KMS-11 (cell line): Measurements from ENCODE around the gene ADGRB3.

Experiments
- H2AFZ ChIP-seq: fragments of 200-600 bp; sonication (generic); 2 replicates; pipeline ENCODE4 v1.6.1; 2016; ENCODE audit warnings: antibody characterized with exemption, mixed run types, low read depth
- H3K27ac ChIP-seq: fragments of 200-600 bp; sonication (generic); 2 replicates; pipeline ENCODE4 v1.6.1; 2016; ENCODE audit warnings: mild to moderate bottlenecking, mixed run types
- H3K27me3 ChIP-seq: fragments of 200-600 bp; sonication (generic); 2 replicates; pipeline ENCODE4 v1.6.1; 2017; ENCODE audit warnings: mild to moderate bottlenecking, low read depth, mixed run types, moderate library complexity; ENCODE audit not compliant: insufficient read depth
- H3K36me3 ChIP-seq: fragments of 200-600 bp; sonication (generic); 2 replicates; pipeline ENCODE4 v1.6.1; 2017; ENCODE audit warnings: mild to moderate bottlenecking, mixed run types; ENCODE audit not compliant: insufficient read depth
- H3K4me1 ChIP-seq: fragments of 200-600 bp; sonication (generic); 2 replicates; pipeline ENCODE4 v1.6.1; 2016; ENCODE audit warnings: mild to moderate bottlenecking, low read depth, mixed run types; ENCODE audit not compliant: poor library complexity, severe bottlenecking
- H3K4me2 ChIP-seq: fragments of 200-600 bp; sonication (generic); 2 replicates; pipeline ENCODE4 v1.7.0; 2016; ENCODE audit warnings: mild to moderate bottlenecking, mixed run types
- H3K4me3 ChIP-seq: fragments of 200-600 bp; sonication (generic); IDR thresholded peaks from 2 replicates; pipeline ENCODE4 v1.6.1; 2017; ENCODE audit warnings: low read depth, low read length, mixed read lengths; ENCODE audit not compliant: insufficient read depth
- H3K79me2 ChIP-seq: fragments of 200-600 bp; sonication (generic); 2 replicates; pipeline ENCODE4 v1.6.1; 2016; ENCODE audit warnings: low read depth, mixed run types; ENCODE audit not compliant: insufficient read depth
- H3K9ac ChIP-seq: fragments of 200-600 bp; sonication (generic); 2 replicates; pipeline ENCODE4 v1.6.1; 2016; ENCODE audit warnings: mild to moderate bottlenecking, mixed run types
- H4K20me1 ChIP-seq: fragments of 200-600 bp; sonication (generic); 2 replicates; pipeline ENCODE4 v1.6.1; 2016; ENCODE audit warnings: mild to moderate bottlenecking, mixed run types; ENCODE audit not compliant: insufficient read depth
- TF ChIP-seq, protein P1 (sequence below): fragments of 200-600 bp; sonication (generic); conservative IDR thresholded peaks from 2 replicates; pipeline ENCODE4 v1.6.1; 2017; ENCODE audit warnings: low read depth, mild to moderate bottlenecking, antibody characterized with exemption, low read length, moderate library complexity, mixed read lengths

The ADGRB3 gene

DNA sequence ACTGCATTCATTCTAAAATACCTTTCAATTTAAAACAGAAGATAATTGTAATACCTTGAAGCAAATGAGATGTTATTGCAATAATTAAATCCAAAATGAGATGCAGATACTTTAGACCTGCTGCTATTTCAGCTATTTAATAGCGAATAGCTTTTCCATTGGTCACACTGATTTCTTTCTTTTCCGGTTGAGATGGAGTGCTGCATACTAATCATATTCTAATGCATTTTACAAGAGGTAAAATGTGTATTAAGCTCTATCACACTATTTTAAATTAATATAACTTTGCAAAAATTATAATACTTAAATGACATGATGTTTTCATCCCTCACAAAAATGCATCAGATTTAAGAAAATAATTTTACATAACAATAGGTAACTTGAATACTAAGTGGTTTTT lies 74.0 kb downstream of the ADGRB3 start:
- H3K4me2 ChIP-seq, result no peak overlapping the region
- no peak overlapping the region for H3K27ac ChIP-seq
- no peaks in the 10 kb centered on the region for H3K79me2 ChIP-seq
- no peaks in the 10 kb centered on the region for H4K20me1 ChIP-seq
- H3K4me1 ChIP-seq, result no peaks in the 10 kb centered on the region
- no peak overlapping the region for H3K4me3 ChIP-seq
- no peak overlapping the region for H3K9ac ChIP-seq
- H3K27me3 ChIP-seq, result no peaks in the 10 kb centered on the region
- H3K36me3 ChIP-seq, result no peaks in the 10 kb centered on the region
- TF ChIP-seq, protein P1, sequence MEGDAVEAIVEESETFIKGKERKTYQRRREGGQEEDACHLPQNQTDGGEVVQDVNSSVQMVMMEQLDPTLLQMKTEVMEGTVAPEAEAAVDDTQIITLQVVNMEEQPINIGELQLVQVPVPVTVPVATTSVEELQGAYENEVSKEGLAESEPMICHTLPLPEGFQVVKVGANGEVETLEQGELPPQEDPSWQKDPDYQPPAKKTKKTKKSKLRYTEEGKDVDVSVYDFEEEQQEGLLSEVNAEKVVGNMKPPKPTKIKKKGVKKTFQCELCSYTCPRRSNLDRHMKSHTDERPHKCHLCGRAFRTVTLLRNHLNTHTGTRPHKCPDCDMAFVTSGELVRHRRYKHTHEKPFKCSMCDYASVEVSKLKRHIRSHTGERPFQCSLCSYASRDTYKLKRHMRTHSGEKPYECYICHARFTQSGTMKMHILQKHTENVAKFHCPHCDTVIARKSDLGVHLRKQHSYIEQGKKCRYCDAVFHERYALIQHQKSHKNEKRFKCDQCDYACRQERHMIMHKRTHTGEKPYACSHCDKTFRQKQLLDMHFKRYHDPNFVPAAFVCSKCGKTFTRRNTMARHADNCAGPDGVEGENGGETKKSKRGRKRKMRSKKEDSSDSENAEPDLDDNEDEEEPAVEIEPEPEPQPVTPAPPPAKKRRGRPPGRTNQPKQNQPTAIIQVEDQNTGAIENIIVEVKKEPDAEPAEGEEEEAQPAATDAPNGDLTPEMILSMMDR, result no peak
- no peak overlapping the region for H2AFZ ChIP-seq

DNA sequence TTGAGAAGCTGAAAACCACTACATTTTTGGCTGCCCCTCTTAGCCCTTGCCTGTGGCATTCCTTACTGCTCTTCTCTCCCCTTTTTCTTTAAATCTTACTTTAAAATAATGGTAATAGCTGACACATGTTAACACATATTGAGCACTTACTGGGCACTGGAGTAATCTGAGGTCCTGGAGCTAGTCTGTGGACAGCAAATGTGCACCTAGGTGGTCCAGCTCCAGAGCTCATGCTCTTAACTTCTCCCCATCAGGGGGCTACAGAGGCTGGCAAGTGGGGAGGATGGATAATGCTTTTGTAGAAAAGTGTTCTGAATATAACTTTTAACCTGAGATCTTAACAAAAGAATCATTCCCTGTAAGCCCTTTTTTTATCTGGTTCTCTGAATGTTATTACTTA lies 74.8 kb downstream of the ADGRB3 start:
- Histone ChIP-seq H4K20me1 (no peaks in the 10 kb centered on the region), H3K9ac (no peak overlapping the region), H3K4me1 (no peaks in the 10 kb centered on the region), H3K27me3 (no peaks in the 10 kb centered on the region), H3K4me3 (no peak overlapping the region), H3K27ac (no peak overlapping the region), H3K4me2 (no peak overlapping the region), H3K36me3 (no peaks in the 10 kb centered on the region), H3K79me2 (no peaks in the 10 kb centered on the region), H2AFZ (no peak overlapping the region)
- TF ChIP-seq, protein P1, result no peak

DNA sequence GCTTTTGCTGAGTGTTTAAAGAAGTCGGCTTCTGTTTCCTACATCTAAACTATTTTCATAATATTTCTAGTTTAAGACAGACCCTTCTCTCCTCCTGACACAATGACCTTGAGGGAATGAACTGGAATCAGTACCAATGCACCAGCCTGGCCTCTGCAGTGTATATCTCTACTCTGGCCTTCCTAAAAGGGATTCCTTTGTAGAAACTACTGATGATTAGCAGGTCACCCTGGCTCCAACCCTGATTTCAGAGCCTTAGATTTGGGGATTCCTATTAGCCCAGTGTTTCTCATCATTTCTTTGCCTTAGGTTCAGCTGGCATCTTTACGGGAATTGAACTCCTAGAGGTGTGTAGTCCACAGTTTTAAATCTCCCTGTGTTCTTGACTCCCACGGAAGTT lies 75.4 kb downstream of the ADGRB3 start:
- no peaks in the 10 kb centered on the region for H3K36me3 ChIP-seq
- H3K4me3 ChIP-seq, result no peak overlapping the region
- TF ChIP-seq, protein P1, result no peak
- no peaks in the 10 kb centered on the region for H4K20me1 ChIP-seq
- no peaks in the 10 kb centered on the region for H3K79me2 ChIP-seq
- no peak overlapping the region for H3K4me2 ChIP-seq
- no peak overlapping the region for H3K9ac ChIP-seq
- H3K27me3 ChIP-seq, result no peaks in the 10 kb centered on the region
- no peak overlapping the region for H3K27ac ChIP-seq
- no peaks in the 10 kb centered on the region for H3K4me1 ChIP-seq
- no peak overlapping the region for H2AFZ ChIP-seq

DNA sequence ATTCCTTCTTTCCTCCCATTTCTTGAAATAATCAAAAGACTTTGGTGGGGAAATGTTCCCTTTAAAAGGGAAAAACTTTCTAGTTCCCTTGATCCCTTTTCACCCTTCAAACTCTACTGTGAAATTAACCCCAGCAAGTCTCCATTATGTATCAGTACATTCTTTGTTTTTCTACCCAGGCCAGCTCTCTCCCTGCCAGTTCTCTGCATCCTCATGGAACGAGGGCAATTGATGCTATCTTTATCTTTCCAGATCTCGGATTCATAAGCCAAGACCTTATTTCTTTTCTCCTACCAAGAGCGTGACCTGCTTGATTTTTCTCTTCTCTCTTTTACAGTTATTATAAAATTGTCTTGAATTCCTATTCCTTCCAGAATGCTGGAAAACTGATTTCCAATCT lies 75.8 kb downstream of the ADGRB3 start:
- Histone ChIP-seq H3K36me3 (no peaks in the 10 kb centered on the region), H2AFZ (no peak overlapping the region), H3K4me2 (no peak overlapping the region), H3K27me3 (no peaks in the 10 kb centered on the region), H3K9ac (no peak overlapping the region), H3K79me2 (no peaks in the 10 kb centered on the region), H3K27ac (no peak overlapping the region), H4K20me1 (no peaks in the 10 kb centered on the region), H3K4me1 (no peaks in the 10 kb centered on the region), H3K4me3 (no peak overlapping the region)
- TF ChIP-seq, protein P1, result no peak
